Measurements from ENCODE around the gene NPAS3. TPM values are rescaled to one million over a fixed set of nuclear protein-coding genes. Genes with fewer than 3 reads are reported as not detected.

Gene NPAS3
- total and polyA plus RNA-seq, 2 of the 8 experiments (the other 6 are each of a cell fraction or from before 2014, with no cell fraction given), result 0.11 to 0.60 TPM

DNA sequence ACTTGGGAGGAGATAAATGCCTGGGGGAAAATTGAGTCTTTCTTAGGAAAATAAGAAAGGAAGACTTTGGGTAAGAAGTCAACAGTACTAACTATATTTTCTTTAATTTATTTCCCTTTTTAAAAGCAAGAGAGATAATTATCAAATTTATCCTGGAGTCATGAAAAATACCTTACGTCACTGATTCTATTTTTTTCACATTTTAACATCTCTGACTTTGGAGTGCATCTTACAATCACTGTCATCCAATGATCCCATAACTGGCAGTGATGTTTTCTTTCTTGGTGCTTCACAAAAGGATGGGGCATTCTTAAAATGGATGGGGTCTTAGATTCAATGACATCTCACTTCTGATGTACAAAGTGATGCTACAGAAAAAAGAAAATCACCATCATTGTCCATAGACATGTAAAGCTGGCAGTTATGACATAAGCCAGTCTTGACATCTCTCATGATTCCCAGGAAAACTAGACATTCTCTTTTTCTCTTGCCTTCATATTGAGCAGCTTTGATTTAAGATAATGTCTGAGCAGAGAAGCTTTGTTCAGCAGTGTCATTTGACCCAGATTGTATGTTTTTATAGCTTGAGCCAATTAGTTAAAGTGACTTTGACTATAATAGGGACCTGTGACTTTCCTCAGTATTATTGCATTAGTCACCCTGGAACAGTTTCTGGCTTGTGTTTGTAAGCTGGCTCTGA is 776.0 kb downstream of the NPAS3 start:
- H2BK20ac ChIP-seq (ENCODE audit: low read length), result no peak overlapping the region
- no peak overlapping the region for H3K4ac ChIP-seq (replicated peaks; ENCODE audit: insufficient read length, low read depth, low read length)
- H3K56ac ChIP-seq (replicated peaks; ENCODE audit: insufficient read length, low read depth, low read length), result no peak overlapping the region
- no peak overlapping the region for H3K14ac ChIP-seq (ENCODE audit: insufficient read length)
- H4K8ac ChIP-seq (ENCODE audit: extremely low read depth, insufficient read depth, low read length), result no peak overlapping the region
- H3K36me3 ChIP-seq (ENCODE audit: control insufficient read depth in 2 of 4, insufficient read depth in 4 of 4, low read length in 3 of 4), result no peaks in the 10 kb centered on the region
- no peaks in the 10 kb centered on the region for H3K79me2 ChIP-seq (ENCODE audit: control insufficient read depth in 1 of 2, insufficient read depth in 2 of 2, low read length in 2 of 2)
- no peak overlapping the region for H2AK5ac ChIP-seq (ENCODE audit: low read depth, low read length)
- WGBS, 2 experiments (ENCODE audit: extremely low coverage in 1 of 2, insufficient coverage in 1 of 2, insufficient read length in 1 of 2, insufficient replicate concordance in 2 of 2, low coverage in 1 of 2, low lambda C conversion rate in 2 of 2, missing lambda C conversion rate in 1 of 2), result 86% methylated on average over 1 of the region's 1 CpG; no CpG with 5 or more reads in 1 of the 2 experiments
- FAIRE-seq, result no peak
- H2BK120ac ChIP-seq (replicated peaks; ENCODE audit: low read depth, low read length), result no peak overlapping the region
- no peak overlapping the region for H3K4me2 ChIP-seq (ENCODE audit: insufficient read depth in 1 of 2, low read depth in 2 of 2, low read length in 2 of 2)
- H4K91ac ChIP-seq (replicated peaks; ENCODE audit: insufficient read length, low read length), result no peak overlapping the region
- H2BK5ac ChIP-seq (ENCODE audit: low read depth, low read length), result no peak overlapping the region
- H3K18ac ChIP-seq (ENCODE audit: extremely low read depth, low read length), result no peak overlapping the region
- no peaks in the 10 kb centered on the region for H4K20me1 ChIP-seq (replicated peaks in 1 of 2; ENCODE audit: control insufficient read depth in 1 of 2, insufficient read depth in 2 of 2, low read length in 2 of 2)
- POLR2A ChIA-PET (ENCODE audit: partially characterized antibody), result no interaction called here
- no peak overlapping the region for H2AFZ ChIP-seq (ENCODE audit: low read length)
- H2BK12ac ChIP-seq (ENCODE audit: low read depth, low read length), result no peak overlapping the region
- H3K23ac ChIP-seq (ENCODE audit: insufficient read length), result no peak overlapping the region
- H4K5ac ChIP-seq (ENCODE audit: insufficient read length, low read depth, low read length), result no peak overlapping the region
- H2BK15ac ChIP-seq (ENCODE audit: low read length), result no peak overlapping the region
- H3K4me3 ChIP-seq (ENCODE audit: extremely low read depth in 1 of 4, insufficient read depth in 2 of 4, low read depth in 3 of 4, low read length in 4 of 4), result no peak overlapping the region
- H3K27ac ChIP-seq (ENCODE audit: low read depth, low read length), result no peak overlapping the region
- no peak for TF ChIP-seq CBX8 (IDR thresholded peaks at IDR 0.05; ENCODE audit: borderline replicate concordance, low read depth, low read length)
- no peak for TF ChIP-seq GTF2F1 (IDR thresholded peaks at IDR 0.05; ENCODE audit: borderline replicate concordance, low read depth, low read length)
- TF ChIP-seq, protein P1, sequence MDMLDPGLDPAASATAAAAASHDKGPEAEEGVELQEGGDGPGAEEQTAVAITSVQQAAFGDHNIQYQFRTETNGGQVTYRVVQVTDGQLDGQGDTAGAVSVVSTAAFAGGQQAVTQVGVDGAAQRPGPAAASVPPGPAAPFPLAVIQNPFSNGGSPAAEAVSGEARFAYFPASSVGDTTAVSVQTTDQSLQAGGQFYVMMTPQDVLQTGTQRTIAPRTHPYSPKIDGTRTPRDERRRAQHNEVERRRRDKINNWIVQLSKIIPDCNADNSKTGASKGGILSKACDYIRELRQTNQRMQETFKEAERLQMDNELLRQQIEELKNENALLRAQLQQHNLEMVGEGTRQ (IDR thresholded peaks at IDR 0.05; ENCODE audit: low read length), result no peak
- no peak for TF ChIP-seq TAF7 (optimal IDR thresholded peaks at IDR 0.05; ENCODE audit: borderline replicate concordance, low read depth, low read length)
- TF ChIP-seq SIX5 (IDR thresholded peaks at IDR 0.05; ENCODE audit: low read depth, low read length), result no peak
- TF ChIP-seq CBX5 (IDR thresholded peaks at IDR 0.05; ENCODE audit: low read depth, low read length), result no peak
- TF ChIP-seq NANOG (IDR thresholded peaks at IDR 0.05; ENCODE audit: insufficient read depth, low read depth, low read length, poor library complexity, severe bottlenecking), result no peak
- no peak for TF ChIP-seq SP1 (IDR thresholded peaks at IDR 0.05; ENCODE audit: low read depth, low read length)
- TF ChIP-seq SUZ12 (IDR thresholded peaks at IDR 0.05; ENCODE audit: low read length), result no peak
- no peak for TF ChIP-seq ZNF274 (IDR thresholded peaks at IDR 0.05; ENCODE audit: borderline replicate concordance, extremely low read depth, low read length)
- no peak for TF ChIP-seq HDAC6 (IDR thresholded peaks at IDR 0.05; ENCODE audit: low read depth, low read length)
- TF ChIP-seq RFX5 (IDR thresholded peaks at IDR 0.05; ENCODE audit: borderline replicate concordance, low read depth, low read length), result no peak
- H3K4me1 ChIP-seq (replicated peaks in 1 of 4; ENCODE audit: control insufficient read depth in 3 of 4, insufficient read depth in 4 of 4, low read length in 3 of 4), result peaks cover 0 to 7% (median 0%) of the 10 kb centered on the region in 4 experiments; a peak in 2 of 7 replicates
- CTCF ChIA-PET (ENCODE audit: partially characterized antibody), result no interaction called here
- H3K9me3 ChIP-seq (ENCODE audit: insufficient read depth in 2 of 2, low read depth in 1 of 2, low read length in 1 of 2), result no peaks in the 10 kb centered on the region
- no peaks in the 10 kb centered on the region for H3K79me1 ChIP-seq (ENCODE audit: low read depth, low read length)
- DNase-seq (ENCODE audit: low read depth in 1 of 2, low spot score in 2 of 2), result no peak
- no peaks in the 10 kb centered on the region for H3K23me2 ChIP-seq (ENCODE audit: low read depth, low read length)
- H3K9ac ChIP-seq (replicated peaks in 1 of 4; ENCODE audit: extremely low read depth in 1 of 4, low read depth in 3 of 4, low read length in 3 of 4), result no peak overlapping the region
- H3K27me3 ChIP-seq (replicated peaks in 1 of 4; ENCODE audit: control insufficient read depth in 3 of 4, extremely low read depth in 1 of 4, insufficient read depth in 3 of 4, low read length in 3 of 4), result no peaks in the 10 kb centered on the region

Data from H1 (cell line).